ENCODE data around the gene SPHK1. TPM values are rescaled to one million over a fixed set of nuclear protein-coding genes. Genes with fewer than 3 reads are reported as not detected.

SPHK1 gene
- polyA plus RNA-seq, 1 of the 3 experiments (the other 2 are of a cell fraction) = 12.3 TPM

DNA sequence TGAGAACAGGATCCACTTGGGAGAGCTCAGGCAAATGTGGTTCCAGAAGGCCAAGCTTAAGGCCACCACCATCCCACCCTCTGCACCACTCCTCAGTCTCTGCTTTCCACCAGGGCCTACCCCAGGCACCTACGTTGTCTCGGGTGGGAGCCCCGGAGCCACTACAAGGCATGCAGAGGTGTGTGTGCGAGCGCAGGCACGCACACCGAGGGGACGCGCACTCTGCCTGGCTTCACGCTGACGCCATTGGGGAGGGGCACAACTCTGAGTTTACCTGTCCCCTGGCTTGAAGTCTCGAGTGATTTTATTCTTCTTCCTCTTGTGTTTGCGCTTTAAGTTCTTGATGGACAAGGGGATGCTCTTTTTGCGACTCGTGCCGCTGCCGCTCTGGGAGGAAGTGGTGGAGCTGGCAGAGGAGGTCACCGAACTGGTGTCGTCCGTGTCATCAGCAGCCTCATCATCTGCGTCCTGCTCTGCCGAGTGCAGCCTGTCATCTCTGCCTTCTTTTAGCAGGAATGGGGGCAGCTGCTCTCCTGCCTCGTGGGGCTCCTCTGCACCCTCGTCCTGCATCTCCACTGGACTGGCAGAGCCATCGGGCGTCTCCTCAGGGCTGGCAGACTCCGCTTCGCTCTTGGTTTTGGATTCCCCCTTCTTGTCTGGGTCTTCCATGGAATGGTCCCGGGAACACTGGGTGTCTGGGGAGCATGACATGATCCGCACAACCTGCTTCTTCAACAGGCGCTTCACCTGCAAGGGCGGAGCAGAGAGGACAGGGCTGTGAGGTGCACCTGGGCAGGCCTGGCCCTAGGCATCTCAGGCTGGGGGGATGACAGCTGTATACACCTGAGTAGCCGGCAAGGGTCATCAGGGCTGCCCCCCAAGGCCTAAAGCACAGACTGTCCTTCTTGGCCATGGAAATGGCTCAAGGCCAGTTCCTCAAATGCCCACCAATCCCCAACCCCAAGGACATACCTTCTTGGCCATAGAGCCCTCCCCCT is 15.1 kb downstream of the SPHK1 start:
- Histone ChIP-seq H4K20me1 (ENCODE audit: insufficient read depth) (no peaks in the 10 kb centered on the region), H3K9ac (no peak overlapping the region), H3F3A (replicated peaks; ENCODE audit: insufficient read depth) (no peaks in the 10 kb centered on the region), H3K79me2 (ENCODE audit: insufficient read depth) (no peaks in the 10 kb centered on the region), H3K4me1 (ENCODE audit: control insufficient read depth in 1 of 2, insufficient read depth in 2 of 2, low read depth in 1 of 2, low read length in 1 of 2) (peaks cover 0 to 3% of the 10 kb centered on the region in 2 experiments; a peak in 1 of 4 replicates), H3K4me2 (no peak overlapping the region), H3K27me3 (ENCODE audit: insufficient read depth) (no peaks in the 10 kb centered on the region), H3K36me3 (replicated peaks in 1 of 2; ENCODE audit: control insufficient read depth in 1 of 2, insufficient read depth in 2 of 2, low read length in 1 of 2) (peaks cover 62 to 87% of the 10 kb centered on the region in 2 experiments), H3K27ac (ENCODE audit: low read depth in 2 of 2, low read length in 1 of 2) (no peak overlapping the region), H3K9me3 (no peaks in the 10 kb centered on the region), H2AFZ (ENCODE audit: low read depth) (no peak overlapping the region), H3K9me2 (no peaks in the 10 kb centered on the region), H3K4me3 (ENCODE audit: low read depth in 2 of 2, low read length in 1 of 2) (no peak overlapping the region)
- WGBS (ENCODE audit: low lambda C conversion rate) = 92% methylated on average over 32 of the region's 33 CpGs
- no peak for DNase-seq
- POLR2A ChIA-PET = interaction anchor here (1.2 kb wide), 1 partner anchor 92 kb away, joined by 3 read pairs; the partner anchor contains the start of gene QRICH2
- CTCF ChIA-PET = interaction anchor here (0.9 to 10.1 kb wide), 30 partner anchors 7 to 385 kb away, joined by 3 to 348 read pairs (median 16); partner anchors contain the start of genes PRPSAP1, QRICH2, RHBDF2 and SPHK1
- TF ChIP-seq FOSL2 (IDR thresholded peaks at IDR 0.05; ENCODE audit: borderline replicate concordance, low read depth) (no peak), RXRA (IDR thresholded peaks at IDR 0.05; ENCODE audit: borderline replicate concordance, low read depth) (no peak), MAX (IDR thresholded peaks at IDR 0.05; ENCODE audit: low read depth) (no peak), EP300 (IDR thresholded peaks at IDR 0.05; ENCODE audit: borderline replicate concordance in 1 of 2, low read depth in 1 of 2, low read length in 1 of 2) (no peak), TAF1 (IDR thresholded peaks at IDR 0.05; ENCODE audit: borderline replicate concordance, low read depth, low read length) (no peak), JUND (IDR thresholded peaks at IDR 0.05) (no peak), FOXJ3 (CRISPR knock-in tag; IDR thresholded peaks at IDR 0.05) (no peak), GABPA (IDR thresholded peaks at IDR 0.05; ENCODE audit: low read depth) (no peak), CTCF (IDR thresholded peaks at IDR 0.05) (no peak), POLR2AphosphoS5 (IDR thresholded peaks at IDR 0.05; ENCODE audit: low read depth, low read length) (no peak), SMC3 (IDR thresholded peaks at IDR 0.05; ENCODE audit: low read depth, low read length) (no peak), NRF1 (IDR thresholded peaks at IDR 0.05; ENCODE audit: low read depth, low read length) (no peak), YY1 (IDR thresholded peaks at IDR 0.05; ENCODE audit: low read depth) (no peak), RCOR1 (IDR thresholded peaks at IDR 0.05; ENCODE audit: low read length) (no peak)
- TF ChIP-seq, protein P1, sequence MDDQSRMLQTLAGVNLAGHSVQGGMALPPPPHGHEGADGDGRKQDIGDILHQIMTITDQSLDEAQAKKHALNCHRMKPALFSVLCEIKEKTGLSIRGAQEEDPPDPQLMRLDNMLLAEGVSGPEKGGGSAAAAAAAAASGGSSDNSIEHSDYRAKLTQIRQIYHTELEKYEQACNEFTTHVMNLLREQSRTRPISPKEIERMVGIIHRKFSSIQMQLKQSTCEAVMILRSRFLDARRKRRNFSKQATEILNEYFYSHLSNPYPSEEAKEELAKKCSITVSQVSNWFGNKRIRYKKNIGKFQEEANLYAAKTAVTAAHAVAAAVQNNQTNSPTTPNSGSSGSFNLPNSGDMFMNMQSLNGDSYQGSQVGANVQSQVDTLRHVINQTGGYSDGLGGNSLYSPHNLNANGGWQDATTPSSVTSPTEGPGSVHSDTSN (IDR thresholded peaks at IDR 0.05) = no peak
